ENCODE data around the gene DSP. TPM values are rescaled to one million over a fixed set of nuclear protein-coding genes. Genes with fewer than 3 reads are reported as not detected.

The DSP gene
- total and polyA plus RNA-seq, 2 experiments from 2014 or later, result 16.8 to 43.7 TPM

GRCh38 chr6:7526755-7527154 lies 14.7 kb upstream of the DSP start (continued):
- TF ChIP-seq CTCF (conservative IDR thresholded peaks at IDR 0.05; ENCODE audit: low read depth in 2 of 2), result no peak
- no peak for TF ChIP-seq ZNF114 (CRISPR knock-in tag; IDR thresholded peaks at IDR 0.05)

- ATAC-seq, result no peak
- peaks cover 15% of the 10 kb centered on the region for H3K4me1 ChIP-seq (ENCODE audit: insufficient read depth)
- no peaks in the 10 kb centered on the region for H3K27me3 ChIP-seq (ENCODE audit: insufficient read depth)
- no peaks in the 10 kb centered on the region for H3K9me2 ChIP-seq (ENCODE audit: insufficient read depth)
- H2AFZ ChIP-seq, result no peak overlapping the region
- H3K79me2 ChIP-seq (replicated peaks; ENCODE audit: insufficient read depth), result no peaks in the 10 kb centered on the region
- no peak overlapping the region for H3K4me3 ChIP-seq
- Mint-ChIP-seq H3K4me1 (peaks cover 30% of the 10 kb centered on the region), H3K9me3 (no peaks in the 10 kb centered on the region), H3K27ac (no peak overlapping the region), H3K4me3 (no peak overlapping the region), H3K36me3 (ENCODE audit: low read depth) (no peaks in the 10 kb centered on the region), H3K27me3 (ENCODE audit: insufficient read depth, low read depth, poor library complexity) (peaks cover 2% of the 10 kb centered on the region)
- H3K4me2 ChIP-seq, result no peak overlapping the region
- H3K27ac ChIP-seq (ENCODE audit: low read depth), result no peak overlapping the region
- H3F3A ChIP-seq (replicated peaks; ENCODE audit: low read depth), result no peaks in the 10 kb centered on the region
- H3K36me3 ChIP-seq (ENCODE audit: insufficient read depth), result no peaks in the 10 kb centered on the region
- no peak for DNase-seq (ENCODE audit: low spot score)
- no peaks in the 10 kb centered on the region for H4K20me1 ChIP-seq (replicated peaks; ENCODE audit: insufficient read depth)
- TF ChIP-seq ZNF114 (CRISPR knock-in tag; IDR thresholded peaks at IDR 0.05) (no peak), STAT1 (IDR thresholded peaks at IDR 0.05; ENCODE audit: unreplicated experiment) (no peak), NANOG (IDR thresholded peaks at IDR 0.05; ENCODE audit: borderline replicate concordance) (no peak), CTCF (conservative IDR thresholded peaks at IDR 0.05; ENCODE audit: low read depth in 2 of 2) (no peak), EZH2phosphoT487 (IDR thresholded peaks at IDR 0.05; ENCODE audit: unreplicated experiment) (no peak), POLR2AphosphoS5 (IDR thresholded peaks at IDR 0.05; ENCODE audit: low read depth) (no peak), EZH2 (IDR thresholded peaks at IDR 0.05; ENCODE audit: low read depth, unreplicated experiment) (no peak), ETS1 (IDR thresholded peaks at IDR 0.05) (no peak), ZNF331 (CRISPR knock-in tag; IDR thresholded peaks at IDR 0.05; ENCODE audit: low read depth) (no peak), JUNB (IDR thresholded peaks at IDR 0.05; ENCODE audit: unreplicated experiment) (no peak), CREB1 (CRISPR knock-in tag; IDR thresholded peaks at IDR 0.05; ENCODE audit: low read depth) (no peak), REST (IDR thresholded peaks at IDR 0.05; ENCODE audit: unreplicated experiment) (no peak)
Observed at GRCh38 chr6:7528565-7528964, 12.9 kb upstream of the DSP start.

Data from GM23338 (cell line).